K562 (cell line): Measurements from ENCODE around the gene CD40. TPM values are rescaled to one million over a fixed set of nuclear protein-coding genes. Genes with fewer than 3 reads are reported as not detected.

Experiments used
- ATAC-seq: fragments of 200-7000 bp; cut with Tn5 transposase; 3 replicates; pipeline ENCODE4 v1.9.1; 2020; ENCODE audit warnings: moderate library complexity
- BruUV-seq: library from RNA; stranded (reverse); fragments of 400-500 nt; replicated peaks from 2 replicates; lab custom pipeline; 2021; lab: Mats Ljungman, UMichigan
- CTCF ChIA-PET: fragments of 300-600 bp; formaldehyde crosslinking; extraction: SDS; loops from one replicate; lab custom pipeline; 2021; ENCODE audit warnings: low intra/inter-chr PET ratio; lab: Yijun Ruan, JAX
- POLR2A ChIA-PET: fragments of 300-600, 350-650 bp; sonication (Branson Sonifier 250); formaldehyde crosslinking; extraction: SDS; loops from one replicate; lab custom pipeline; 2021; ENCODE audit warnings: antibody characterized with exemption, inconsistent platforms; lab: Yijun Ruan, JAX
- DNase-seq, 4 experiments: peaks; one replicate each; pipeline versions ENCODE4 v3.0.0 to v3.0.0-alpha.2; 2011 to 2018; ENCODE audit warnings: low spot score in 3 of 4, mixed read lengths in 3 of 4; ENCODE audit errors: extremely low read depth in 1 of 4
- FAIRE-seq: peaks from 2 replicates; lab custom pipeline; 2011; peaks lifted over from hg19 to GRCh38; lab: Jason Lieb, UNC
- H2AFZ ChIP-seq: 2 replicates; pipeline ENCODE4 v1.6.0; 2011; ENCODE audit warnings: low read depth, low read length, control low read depth, inconsistent platforms
- H3K27ac ChIP-seq: fragments of 200-600 bp; 3 replicates; pipeline ENCODE4 v1.8.0; 2011; ENCODE audit warnings: low read depth, mild to moderate bottlenecking, control low read depth, inconsistent platforms, low read length, moderate library complexity, mixed read lengths; ENCODE audit errors: extremely low read depth
- H3K27me3 ChIP-seq, 2 experiments: fragments of 300-600 bp in 1 of 2; 2 replicates in 1 of 2; 3 replicates in 1 of 2; pipeline versions ENCODE4 v1.6.0 to v1.8.0; 2011; ENCODE audit warnings: inconsistent platforms in 2 of 2, low read length in 2 of 2, mild to moderate bottlenecking in 1 of 2, mixed read lengths in 1 of 2, moderate library complexity in 1 of 2; ENCODE audit not compliant: control insufficient read depth in 2 of 2, insufficient read depth in 2 of 2
- H3K36me3 ChIP-seq: fragments of 300-600 bp; 3 replicates; pipeline ENCODE4 v1.8.0; 2011; ENCODE audit warnings: mild to moderate bottlenecking, low read length, inconsistent platforms; ENCODE audit not compliant: control insufficient read depth, insufficient read depth
- H3K4me1 ChIP-seq, 2 experiments: fragments of 200-600 bp in 1 of 2; replicated peaks in 1 of 2; 2 replicates in 1 of 2; 3 replicates in 1 of 2; pipeline versions ENCODE4 v1.5.1 to v1.8.0; 2011; ENCODE audit warnings: inconsistent platforms in 2 of 2, low read length in 2 of 2, mild to moderate bottlenecking in 1 of 2, mixed read lengths in 1 of 2, moderate library complexity in 1 of 2; ENCODE audit not compliant: control insufficient read depth in 2 of 2, insufficient read depth in 2 of 2
- H3K4me2 ChIP-seq: 2 replicates; pipeline ENCODE4 v1.6.1; 2011; ENCODE audit warnings: low read length, control low read depth, inconsistent platforms, mixed read lengths; ENCODE audit not compliant: insufficient read depth
- H3K4me3 ChIP-seq: fragments of 200-600 bp; sonication (generic), shearing (Covaris generic); 2 replicates; pipeline ENCODE4 v1.5.1; 2016; ENCODE audit warnings: control low read depth, inconsistent platforms
- H3K79me2 ChIP-seq: fragments of 200-600 bp; 3 replicates; pipeline ENCODE4 v1.8.0; 2011; ENCODE audit warnings: low read length, inconsistent platforms; ENCODE audit not compliant: control insufficient read depth, insufficient read depth
- H3K9ac ChIP-seq, 2 experiments: 2 replicates each; pipeline versions ENCODE4 v1.6.0 to v1.6.1; 2011; ENCODE audit warnings: low read depth in 2 of 2, low read length in 2 of 2, control low read depth in 1 of 2, inconsistent platforms in 1 of 2, mild to moderate bottlenecking in 1 of 2, mixed read lengths in 1 of 2; ENCODE audit not compliant: insufficient read depth in 1 of 2
- H3K9me1 ChIP-seq: one replicate; pipeline ENCODE4 v1.6.0; 2011; ENCODE audit warnings: inconsistent platforms, mild to moderate bottlenecking, low read length, moderate library complexity; ENCODE audit not compliant: control insufficient read depth, insufficient read depth
- H3K9me3 ChIP-seq: replicated peaks from 2 replicates; pipeline ENCODE4 v1.5.1; 2011; ENCODE audit warnings: low read depth, low read length, inconsistent platforms; ENCODE audit not compliant: control insufficient read depth, insufficient read depth
- H4K20me1 ChIP-seq: replicated peaks from 2 replicates; pipeline ENCODE4 v1.6.1; 2011; ENCODE audit warnings: low read length, inconsistent platforms, mixed read lengths; ENCODE audit not compliant: control insufficient read depth, insufficient read depth
- ARID4B ChIP-seq: sonication (generic); formaldehyde crosslinking; IDR thresholded peaks from 2 replicates; pipeline ENCODE4 v1.8.0; 2022; ENCODE audit warnings: mild to moderate bottlenecking, missing genetic modification reagents
- CREB1 ChIP-seq, 2 experiments: sonication (generic) in 1 of 2; formaldehyde crosslinking in 1 of 2; IDR thresholded peaks; 2 replicates each; pipeline versions ENCODE4 v1.6.1 to v1.8.0; 2012 to 2022; ENCODE audit warnings: inconsistent platforms in 1 of 2, mild to moderate bottlenecking in 1 of 2, missing genetic modification reagents in 1 of 2, moderate library complexity in 1 of 2
- FOSL1 ChIP-seq: fragments of 200-800 bp; sonication (Bioruptor generic); conservative IDR thresholded peaks from 2 replicates; pipeline ENCODE4 v1.6.1; 2016; ENCODE audit warnings: missing genetic modification characterization, missing compliant biosample characterization
- KDM2B ChIP-seq: fragments of 250-450 bp; sonication (Bioruptor Pico); IDR thresholded peaks from 2 replicates; pipeline ENCODE4 v1.8.0; 2021; ENCODE audit warnings: mild to moderate bottlenecking, moderate library complexity
- RBM34 ChIP-seq: fragments of 200-400 bp; formaldehyde crosslinking; IDR thresholded peaks from 2 replicates; pipeline ENCODE4 v1.6.1; 2018; ENCODE audit warnings: low read length, borderline replicate concordance; ENCODE audit not compliant: insufficient read depth
- TAL1 ChIP-seq: fragments of 450-650 bp; IDR thresholded peaks from 2 replicates; pipeline ENCODE4 v1.6.1; 2016; ENCODE audit warnings: mild to moderate bottlenecking
- WGBS: fragments of 100-300 bp; shearing (Covaris generic); methylation state at CpG from one replicate; pipeline ENCODE4 v1.1.6; 2016; ENCODE audit warnings: low coverage, mixed read lengths; ENCODE audit not compliant: insufficient coverage; ENCODE audit errors: missing lambda C conversion rate; 5-methylcytosine and 5-hydroxymethylcytosine counted together
- in situ Hi-C: fragments of 300-500 bp; cut with MboI; formaldehyde crosslinking; loops from 4 replicates; pipeline ENCODE4 v1.15.0; 2018; ENCODE audit warnings: inconsistent platforms, mixed read lengths
- intact Hi-C: fragments of 100-400 bp; cut with micrococcal nuclease; formaldehyde crosslinking; loops from 2 replicates; pipeline ENCODE4 v1.14.2; 2022
- polyA plus RNA-seq, 8 experiments: library from polyadenylated mRNA; depleted of rRNA in 4 of 8; stranded (reverse) in 5 of 8; unstranded in 3 of 8; fragments of >200 nt; fragmentation: Nextera tagmentation in 2 of 8; fragmentation: Illumina TruSeq in 1 of 8; extraction: Ambion mirVana in 2 of 8; extraction: Trizol in 1 of 8; gene quantifications; 2 replicates each; pipeline versions ENCODE4 v1.2.1 to v1.2.3, GENCODE V29; 2011 to 2014; ENCODE audit warnings: inconsistent platforms in 1 of 8, missing spikeins in 1 of 8
- total RNA-seq, 7 experiments: library from RNA; depleted of rRNA in 6 of 7; stranded (reverse); fragments of >200 nt in 6 of 7; fragmentation: Illumina TruSeq in 2 of 7; extraction: Trizol in 2 of 7; gene quantifications; 2 replicates each; pipeline versions ENCODE4 v1.2.1 to v1.2.3, GENCODE V29; 2011 to 2021; ENCODE audit warnings: low replicate concordance in 1 of 7

Gene CD40
- total and polyA plus RNA-seq, 9 of the 15 experiments (the other 6 are each of a cell fraction or from before 2014, with no cell fraction given): 0.76 to 3.7 (median 1.6) TPM

- BruUV-seq: no TSS peak
- H3K4me3 ChIP-seq: no peak overlapping the region
- H3K9me3 ChIP-seq: no peaks in the 10 kb centered on the region
- H3K27me3 ChIP-seq: peaks cover 17 to 65% of the 10 kb centered on the region in 2 experiments
- no peaks in the 10 kb centered on the region for H3K9me1 ChIP-seq
- in situ Hi-C loops (loop anchor here (25.0 kb wide), 1 partner anchor 164 kb away; the partner anchor contains the start of gene CDH22), intact Hi-C loops (no loop called here)
- TF ChIP-seq TAL1: no peak
- no peak for TF ChIP-seq FOSL1 (tag)
- TF ChIP-seq ARID4B (CRISPR knock-in tag): no peak
- no peak for TF ChIP-seq KDM2B (CRISPR knock-in tag)
- TF ChIP-seq CREB1 (IDR thresholded peaks at IDR 0.05): no peak
- no peak for TF ChIP-seq CREB1 (CRISPR knock-in tag; IDR thresholded peaks at IDR 0.05)
- TF ChIP-seq RBM34: no peak
- H4K20me1 ChIP-seq: peaks cover 14% of the 10 kb centered on the region; the same call in 1 of the 2 replicates
- 0 out of 5 replicates have a peak, but pooled peaks cover 0 to 2% of the 10 kb centered on the region in 2 experiments for H3K4me1 ChIP-seq
- no peak for DNase-seq
- POLR2A ChIA-PET: interaction anchor here (1.0 kb wide), 1 partner anchor 8 kb away, joined by 3 read pairs; no protein-coding TSS in a partner anchor
- no peak for ATAC-seq
- no peak overlapping the region for H2AFZ ChIP-seq
- no peak for FAIRE-seq
- H3K27ac ChIP-seq: no peak overlapping the region
- H3K36me3 ChIP-seq: no peaks in the 10 kb centered on the region
- H3K79me2 ChIP-seq: no peaks in the 10 kb centered on the region
- CTCF ChIA-PET: interaction anchor here (0.5 kb wide), 1 partner anchor 160 kb away, joined by 3 read pairs; no protein-coding TSS in a partner anchor
- WGBS: under 1% methylated on average over 14 of the region's 14 CpGs
- H3K4me2 ChIP-seq: no peak overlapping the region
- no peak overlapping the region for H3K9ac ChIP-seq
Measured at GRCh38 chr20:46148313-46149208, 30.4 kb downstream of the CD40 start.
